Spleen (tissue), 11 donors: Measurements from ENCODE around the gene KCNF1. TPM values are rescaled to one million over a fixed set of nuclear protein-coding genes. Genes with fewer than 3 reads are reported as not detected.

Source experiments
- DNase-seq: peaks from one replicate; pipeline ENCODE4 v3.0.0-alpha.2; 2020
- H3K27ac ChIP-seq, 8 donors: fragments of 200-600 bp; sonication (generic) in 7 of 8; 1 replicate in 4 of 8; 2 replicates in 4 of 8; pipeline versions ENCODE4 v1.5.0 to v1.8.0; 2016 to 2021; ENCODE audit warnings: inconsistent platforms in 4 of 8, mild to moderate bottlenecking in 4 of 8, moderate library complexity in 1 of 8
- H3K27me3 ChIP-seq, 7 donors: fragments of 200-600 bp; sonication (generic) in 6 of 7; replicated peaks in 1 of 7; 1 replicate in 4 of 7; 2 replicates in 3 of 7; pipeline versions ENCODE4 v1.5.0 to v1.8.0; 2016 to 2021; ENCODE audit warnings: inconsistent platforms in 3 of 7, mild to moderate bottlenecking in 1 of 7
- H3K36me3 ChIP-seq, 6 donors: fragments of 200-600 bp; sonication (generic) in 5 of 6; 1 replicate in 4 of 6; 2 replicates in 2 of 6; pipeline versions ENCODE4 v1.5.0 to v1.8.0; 2016 to 2021; ENCODE audit warnings: inconsistent platforms in 2 of 6
- H3K4me1 ChIP-seq, 6 donors: fragments of 200-600 bp; sonication (generic) in 5 of 6; 1 replicate in 3 of 6; 2 replicates in 3 of 6; pipeline versions ENCODE4 v1.5.0 to v1.8.0; 2016 to 2021; ENCODE audit warnings: inconsistent platforms in 3 of 6
- H3K4me3 ChIP-seq, 8 donors: fragments of 200-600 bp; sonication (generic) in 7 of 8; 1 replicate in 4 of 8; 2 replicates in 4 of 8; pipeline versions ENCODE4 v1.5.0 to v1.8.0; 2016 to 2021; ENCODE audit warnings: inconsistent platforms in 4 of 8, mild to moderate bottlenecking in 4 of 8, moderate library complexity in 2 of 8
- H3K9me3 ChIP-seq, 8 donors: fragments of 200-600 bp; sonication (generic) in 7 of 8; 1 replicate in 4 of 8; 2 replicates in 4 of 8; pipeline versions ENCODE4 v1.5.0 to v1.8.0; 2016 to 2021; ENCODE audit warnings: inconsistent platforms in 4 of 8
- CTCF ChIP-seq, 11 experiments: fragments of 200-600 bp in 7 of 11; fragments of 450-650 bp in 4 of 11; sonication (generic) in 4 of 11; IDR thresholded peaks in 8 of 11; conservative IDR thresholded peaks in 3 of 11; 1 replicate in 7 of 11; 2 replicates in 4 of 11; pipeline versions ENCODE4 v1.4.0 to v1.8.0; 2016 to 2021; ENCODE audit warnings: antibody characterized with exemption in 11 of 11, inconsistent platforms in 4 of 11, mild to moderate bottlenecking in 1 of 11
- POLR2A ChIP-seq, 3 donors: fragments of 450-650 bp; IDR thresholded peaks; one replicate each; pipeline ENCODE4 v1.5.1; 2017; ENCODE audit warnings: antibody characterized with exemption in 3 of 3, mild to moderate bottlenecking in 1 of 3
- POLR2AphosphoS5 ChIP-seq, 3 donors: sonication (generic); formaldehyde crosslinking; IDR thresholded peaks; one replicate each; pipeline ENCODE4 v1.5.1; 2017; ENCODE audit warnings: antibody characterized with exemption in 3 of 3
- WGBS, 5 donors: extraction: QIAGEN DNeasy Blood & Tissue Kit in 3 of 5; methylation state at CpG; one replicate each; pipeline versions ENCODE4 v1.1.5 to v1.1.7; 2013 to 2018; 5-methylcytosine and 5-hydroxymethylcytosine counted together
- intact Hi-C: fragments of 100-400 bp; cut with DNase I; formaldehyde crosslinking; loops from one replicate; pipeline ENCODE4 v1.15.0; 2023; ENCODE audit warnings: low total_unique reads
- polyA plus RNA-seq, 3 donors: library from polyadenylated mRNA; stranded (reverse); fragments of 200-250 nt; gene quantifications; one replicate each; pipeline ENCODE4 v1.2.1, GENCODE V29; 2013
- total RNA-seq, 7 donors: library from RNA; depleted of rRNA in 3 of 7; stranded (reverse); fragments of >200 nt in 3 of 7; fragmentation: NEBNext Ultra II Directional in 4 of 7; extraction: Animal tissue kit (Norgen Biotek cat#: 25700) in 4 of 7; gene quantifications; one replicate each; pipeline versions ENCODE4 v1.1.0 to v1.2.1, GENCODE V29; 2016 to 2021
- donor health status: healthy with polysubstance abuse.
- donor health status: DM: no; HTN: no; CAD: no; lungs with moderate emphysema.
- donor health status: DM: no; HTN: no; CAD: no.
- donor health status: Bipolar disorder and iron deficiency.
- donor health status: healthy.
- donor health status: DM: no; HTN: no; CAD: no.
- donor health status: DM: yes; HTN: yes; CAD: no.

KCNF1 gene
- total and polyA plus RNA-seq, 10 donors, result 0.16 to 1.2 (median 0.57) TPM; not detected in 3

GRCh38 chr2:10891390-10891789 lies 20.3 kb upstream of the KCNF1 start:
- Histone ChIP-seq H3K4me1 (no peaks in the 10 kb centered on the region), H3K27me3 (peaks cover 0 to 49% (median 0%) of the 10 kb centered on the region in 7 donors), H3K4me3 (no peak overlapping the region), H3K27ac (no peak overlapping the region), H3K9me3 (no peaks in the 10 kb centered on the region), H3K36me3 (no peaks in the 10 kb centered on the region)
- no peak for TF ChIP-seq POLR2AphosphoS5 (IDR thresholded peaks at IDR 0.05)
- TF ChIP-seq CTCF (IDR thresholded peaks at IDR 0.05 in 8 of 11, conservative IDR thresholded peaks at IDR 0.05 in 3 of 11), result no peak
- TF ChIP-seq POLR2A (IDR thresholded peaks at IDR 0.05), result no peak
- WGBS, 5 donors, result 77 to 95% (median 88%) methylated on average over 6 of the region's 6 CpGs
- no peak for DNase-seq
- intact Hi-C loops, result no loop called here

- Histone ChIP-seq H3K4me3 (no peak overlapping the region), H3K36me3 (no peaks in the 10 kb centered on the region), H3K9me3 (no peaks in the 10 kb centered on the region), H3K27ac (no peak overlapping the region), H3K27me3 (peaks cover 0 to 49% (median 0%) of the 10 kb centered on the region in 7 donors), H3K4me1 (no peaks in the 10 kb centered on the region)
- intact Hi-C loops, result no loop called here
- 84 to 89% (median 88%) methylated on average over 5 of the region's 5 CpGs for WGBS, 5 donors
- no peak for DNase-seq
- no peak for TF ChIP-seq POLR2A (IDR thresholded peaks at IDR 0.05)
- no peak for TF ChIP-seq CTCF (IDR thresholded peaks at IDR 0.05 in 8 of 11, conservative IDR thresholded peaks at IDR 0.05 in 3 of 11)
- TF ChIP-seq POLR2AphosphoS5 (IDR thresholded peaks at IDR 0.05), result no peak
Observed at GRCh38 chr2:10891848-10892247, 19.9 kb upstream of the KCNF1 start.

GRCh38 chr2:10892316-10892715 lies 19.4 kb upstream of the KCNF1 start:
- Histone ChIP-seq H3K36me3 (no peaks in the 10 kb centered on the region), H3K4me3 (no peak overlapping the region), H3K27me3 (peaks cover 0 to 49% (median 0%) of the 10 kb centered on the region in 7 donors), H3K4me1 (no peaks in the 10 kb centered on the region), H3K9me3 (no peaks in the 10 kb centered on the region), H3K27ac (no peak overlapping the region)
- DNase-seq, result no peak
- TF ChIP-seq POLR2A (IDR thresholded peaks at IDR 0.05), result no peak
- no peak for TF ChIP-seq CTCF (IDR thresholded peaks at IDR 0.05 in 8 of 11, conservative IDR thresholded peaks at IDR 0.05 in 3 of 11)
- no peak for TF ChIP-seq POLR2AphosphoS5 (IDR thresholded peaks at IDR 0.05)
- intact Hi-C loops, result no loop called here

- peaks cover 0 to 49% (median 0%) of the 10 kb centered on the region in 7 donors for H3K27me3 ChIP-seq
- H3K36me3 ChIP-seq, result no peaks in the 10 kb centered on the region
- no peak overlapping the region for H3K27ac ChIP-seq
- intact Hi-C loops, result no loop called here
- TF ChIP-seq POLR2A (IDR thresholded peaks at IDR 0.05) (no peak), POLR2AphosphoS5 (IDR thresholded peaks at IDR 0.05) (no peak), CTCF (IDR thresholded peaks at IDR 0.05 in 8 of 11, conservative IDR thresholded peaks at IDR 0.05 in 3 of 11) (no peak)
- WGBS, 5 donors, result 65 to 89% (median 76%) methylated on average over 3 to 5 of the region's 5 CpGs
- no peaks in the 10 kb centered on the region for H3K9me3 ChIP-seq
- no peaks in the 10 kb centered on the region for H3K4me1 ChIP-seq
- no peak overlapping the region for H3K4me3 ChIP-seq
- no peak for DNase-seq
Observed at GRCh38 chr2:10892796-10893350, 18.9 kb upstream of the KCNF1 start.
